H9 (cell line): Measurements from ENCODE around the gene ACAD10. TPM values are rescaled to one million over a fixed set of nuclear protein-coding genes. Genes with fewer than 3 reads are reported as not detected.

Experiments used
- DNase-seq: peaks from one replicate; pipeline ENCODE4 v3.0.0-alpha.2; 2017
- H2AFZ ChIP-seq: one replicate; pipeline ENCODE4 v1.6.1; 2013; ENCODE audit warnings: mild to moderate bottlenecking, low read length, control low read depth, moderate library complexity
- H2AK5ac ChIP-seq: 2 replicates; pipeline ENCODE4 v1.6.1; 2013; ENCODE audit warnings: low read length, control low read depth, mixed read lengths; ENCODE audit not compliant: insufficient read length
- H2BK120ac ChIP-seq: one replicate; pipeline ENCODE4 v1.6.1; 2013; ENCODE audit warnings: low read depth, mild to moderate bottlenecking, low read length, control low read depth, inconsistent platforms; ENCODE audit not compliant: poor library complexity, severe bottlenecking
- H2BK12ac ChIP-seq: 2 replicates; pipeline ENCODE4 v1.6.1; 2013; ENCODE audit warnings: low read length, control low read depth, mixed read lengths, low read depth; ENCODE audit not compliant: insufficient read length
- H2BK15ac ChIP-seq: 2 replicates; pipeline ENCODE4 v1.6.1; 2013; ENCODE audit warnings: low read depth, low read length, control low read depth
- H2BK20ac ChIP-seq: one replicate; pipeline ENCODE4 v1.6.1; 2013; ENCODE audit warnings: low read depth, mild to moderate bottlenecking, low read length, control low read depth, inconsistent platforms; ENCODE audit not compliant: poor library complexity, severe bottlenecking
- H2BK5ac ChIP-seq: 2 replicates; pipeline ENCODE4 v1.6.1; 2013; ENCODE audit warnings: low read length, control low read depth, mixed read lengths; ENCODE audit not compliant: insufficient read length
- H3K14ac ChIP-seq: 2 replicates; pipeline ENCODE4 v1.6.1; 2013; ENCODE audit warnings: low read length, control low read depth; ENCODE audit not compliant: insufficient read depth
- H3K18ac ChIP-seq: 2 replicates; pipeline ENCODE4 v1.6.1; 2013; ENCODE audit warnings: low read depth, mild to moderate bottlenecking, mixed read lengths, low read length, control low read depth; ENCODE audit not compliant: insufficient read length
- H3K23ac ChIP-seq: 2 replicates; pipeline ENCODE4 v1.6.1; 2013; ENCODE audit warnings: low read length, control low read depth, mixed read lengths, low read depth; ENCODE audit not compliant: insufficient read length
- H3K23me2 ChIP-seq: 2 replicates; pipeline ENCODE4 v1.6.1; 2013; ENCODE audit warnings: low read depth, mild to moderate bottlenecking, mixed read lengths, low read length, control low read depth; ENCODE audit not compliant: insufficient read length, poor library complexity, severe bottlenecking
- H3K27ac ChIP-seq: 2 replicates; pipeline ENCODE4 v1.5.1; 2013; ENCODE audit warnings: low read length, control low read depth, mixed read lengths, low read depth; ENCODE audit not compliant: insufficient read length
- H3K27me3 ChIP-seq: 2 replicates; pipeline ENCODE4 v1.6.1; 2013; ENCODE audit warnings: low read length, control low read depth, inconsistent platforms; ENCODE audit not compliant: insufficient read depth
- H3K4ac ChIP-seq: 2 replicates; pipeline ENCODE4 v1.6.1; 2013; ENCODE audit warnings: low read depth, mild to moderate bottlenecking, control low read depth, inconsistent platforms, low read length, moderate library complexity
- H3K4me1 ChIP-seq: 2 replicates; pipeline ENCODE4 v1.6.1; 2013; ENCODE audit warnings: low read length, control low read depth, inconsistent platforms; ENCODE audit not compliant: insufficient read depth
- H3K4me2 ChIP-seq: 2 replicates; pipeline ENCODE4 v1.6.1; 2013; ENCODE audit warnings: low read length, control low read depth, mixed read lengths; ENCODE audit not compliant: insufficient read length, insufficient read depth
- H3K56ac ChIP-seq: 2 replicates; pipeline ENCODE4 v1.6.1; 2013; ENCODE audit warnings: low read depth, mild to moderate bottlenecking, mixed read lengths, low read length, control low read depth; ENCODE audit not compliant: insufficient read length
- H3K79me1 ChIP-seq: 2 replicates; pipeline ENCODE4 v1.6.1; 2013; ENCODE audit warnings: low read depth, mild to moderate bottlenecking, moderate library complexity, low read length, control low read depth, inconsistent platforms; ENCODE audit not compliant: insufficient read depth, poor library complexity, severe bottlenecking
- H3K79me2 ChIP-seq: 2 replicates; pipeline ENCODE4 v1.6.1; 2013; ENCODE audit warnings: low read length, control low read depth, inconsistent platforms; ENCODE audit not compliant: insufficient read depth
- H3K9ac ChIP-seq: 2 replicates; pipeline ENCODE4 v1.6.1; 2013; ENCODE audit warnings: low read length, control low read depth, mixed read lengths; ENCODE audit not compliant: insufficient read length; ENCODE audit errors: extremely low read depth
- H3K9me3 ChIP-seq: one replicate; pipeline ENCODE4 v1.6.1; 2013; ENCODE audit warnings: low read depth, low read length, inconsistent platforms; ENCODE audit not compliant: control insufficient read depth
- H3T11ph ChIP-seq: one replicate; pipeline ENCODE4 v1.6.1; 2013; ENCODE audit warnings: mild to moderate bottlenecking, low read length, control low read depth, inconsistent platforms
- H4K20me1 ChIP-seq: one replicate; pipeline ENCODE4 v1.6.1; 2013; ENCODE audit not compliant: control insufficient read depth, insufficient read length, insufficient read depth
- H4K5ac ChIP-seq: 2 replicates; pipeline ENCODE4 v1.6.1; 2013; ENCODE audit warnings: low read depth, mild to moderate bottlenecking, mixed read lengths, low read length, control low read depth; ENCODE audit not compliant: insufficient read length
- H4K8ac ChIP-seq: replicated peaks from 2 replicates; pipeline ENCODE4 v1.6.1; 2013; ENCODE audit warnings: low read length, control low read depth, mixed read lengths, low read depth; ENCODE audit not compliant: insufficient read length
- H4K91ac ChIP-seq: 2 replicates; pipeline ENCODE4 v1.6.1; 2013; ENCODE audit warnings: low read depth, mild to moderate bottlenecking, moderate library complexity, mixed read lengths, low read length, control low read depth; ENCODE audit not compliant: insufficient read length
- H3K27ac Mint-ChIP-seq, 3 experiments: 2 replicates in 2 of 3; 3 replicates in 1 of 3; pipeline ENCODE4 v1.8.0; 2020 to 2021; ENCODE audit warnings: mixed read lengths in 3 of 3, mild to moderate bottlenecking in 1 of 3, moderate library complexity in 1 of 3
- H3K27me3 Mint-ChIP-seq: 2 replicates; pipeline ENCODE4 v1.8.0; 2021; ENCODE audit warnings: low read depth, mild to moderate bottlenecking, moderate library complexity, mixed read lengths
- H3K36me3 Mint-ChIP-seq, 3 experiments: 2 replicates in 2 of 3; 3 replicates in 1 of 3; pipeline ENCODE4 v1.8.0; 2020 to 2021; ENCODE audit warnings: low read depth in 3 of 3, mixed read lengths in 3 of 3; ENCODE audit not compliant: insufficient read depth in 1 of 3
- H3K4me1 Mint-ChIP-seq, 2 experiments: 2 replicates each; pipeline ENCODE4 v1.8.0; 2020; ENCODE audit warnings: mixed read lengths in 2 of 2
- H3K4me3 Mint-ChIP-seq, 2 experiments: 2 replicates in 1 of 2; 3 replicates in 1 of 2; pipeline ENCODE4 v1.8.0; 2020 to 2021; ENCODE audit warnings: mild to moderate bottlenecking in 2 of 2, mixed read lengths in 2 of 2, moderate library complexity in 1 of 2
- H3K9me3 Mint-ChIP-seq, 2 experiments: 2 replicates in 1 of 2; 3 replicates in 1 of 2; pipeline ENCODE4 v1.8.0; 2020; ENCODE audit warnings: mild to moderate bottlenecking in 2 of 2, mixed read lengths in 2 of 2, moderate library complexity in 1 of 2
- WGBS: extraction: QIAGEN DNeasy Blood & Tissue Kit; methylation state at CpG from one replicate; pipeline ENCODE4 v1.1.7; 2013; ENCODE audit warnings: missing lambda C conversion rate, low lambda C conversion rate, mixed read lengths; ENCODE audit not compliant: insufficient read length; ENCODE audit errors: extremely low coverage; 5-methylcytosine and 5-hydroxymethylcytosine counted together
- total RNA-seq: library from RNA; stranded (reverse); gene quantifications from 2 replicates; pipeline ENCODE4 v1.2.1, GENCODE V29; 2021
- TF ChIP-seq, protein P1 (sequence below): fragments of 200-600 bp; sonication (generic); conservative IDR thresholded peaks from 3 replicates; pipeline ENCODE4 v1.8.0; 2021; ENCODE audit warnings: antibody characterized with exemption, mild to moderate bottlenecking

Gene ACAD10
- total RNA-seq, 1 experiment from 2014 or later = 25.7 TPM

GRCh38 chr12:111766608-111767361, 80.9 kb downstream of the ACAD10 start, which contains the start of gene ALDH2:
Gene ALDH2 (plus strand): TSS chr12:111766933. CDS start chr12:111766983, 50 bp downstream.
- Histone ChIP-seq H2BK5ac (no peak within 1 kb of the TSS), H3K79me1 (no peaks in the 10 kb centered on the region), H3K4me1 (0 out of 2 replicates have a peak, but pooled peaks cover 3% of the 10 kb centered on the region), H3K14ac (peak within 1 kb of the TSS; percentile 96), H3K4ac (no peak within 1 kb of the TSS), H2AK5ac (no peak within 1 kb of the TSS), H3K56ac (no peak within 1 kb of the TSS), H3K23me2 (peaks cover 5% of the 10 kb centered on the region), H3T11ph (peak within 1 kb of the TSS; percentile 21), H3K18ac (peak within 1 kb of the TSS; percentile 89), H3K79me2 (no peaks in the 10 kb centered on the region), H3K4me2 (peak within 1 kb of the TSS; percentile 91), H2BK15ac (no peak within 1 kb of the TSS), H3K27me3 (no peaks in the 10 kb centered on the region; the same call in 1 of the 2 replicates), H4K20me1 (no peaks in the 10 kb centered on the region), H3K9me3 (no peaks in the 10 kb centered on the region), H2AFZ (no peak within 1 kb of the TSS), H4K91ac (no peak within 1 kb of the TSS), H3K23ac (no peak within 1 kb of the TSS), H4K8ac (no peak within 1 kb of the TSS), H3K27ac (no peak within 1 kb of the TSS), H2BK12ac (peak within 1 kb of the TSS; percentile 11), H3K9ac (peak within 1 kb of the TSS; percentile 52), H2BK20ac (no peak within 1 kb of the TSS), H2BK120ac (no peak within 1 kb of the TSS), H4K5ac (peak within 1 kb of the TSS; percentile 33)
- Mint-ChIP-seq H3K36me3 (peaks cover 3 to 10% (median 4%) of the 10 kb centered on the region in 3 experiments; a peak in 6 of 7 replicates), H3K4me3 (peak within 1 kb of the TSS; percentile 88 to 92), H3K4me1 (peaks cover 20 to 21% of the 10 kb centered on the region in 2 experiments), H3K9me3 (peaks cover 3 to 7% of the 10 kb centered on the region in 2 experiments), H3K27me3 (peaks cover 14% of the 10 kb centered on the region), H3K27ac (peak within 1 kb of the TSS; percentile 73 to 93 (median 78); a peak in 4 of 7 replicates)
- DNase-seq = peak; percentile 93
- TF ChIP-seq, protein P1, sequence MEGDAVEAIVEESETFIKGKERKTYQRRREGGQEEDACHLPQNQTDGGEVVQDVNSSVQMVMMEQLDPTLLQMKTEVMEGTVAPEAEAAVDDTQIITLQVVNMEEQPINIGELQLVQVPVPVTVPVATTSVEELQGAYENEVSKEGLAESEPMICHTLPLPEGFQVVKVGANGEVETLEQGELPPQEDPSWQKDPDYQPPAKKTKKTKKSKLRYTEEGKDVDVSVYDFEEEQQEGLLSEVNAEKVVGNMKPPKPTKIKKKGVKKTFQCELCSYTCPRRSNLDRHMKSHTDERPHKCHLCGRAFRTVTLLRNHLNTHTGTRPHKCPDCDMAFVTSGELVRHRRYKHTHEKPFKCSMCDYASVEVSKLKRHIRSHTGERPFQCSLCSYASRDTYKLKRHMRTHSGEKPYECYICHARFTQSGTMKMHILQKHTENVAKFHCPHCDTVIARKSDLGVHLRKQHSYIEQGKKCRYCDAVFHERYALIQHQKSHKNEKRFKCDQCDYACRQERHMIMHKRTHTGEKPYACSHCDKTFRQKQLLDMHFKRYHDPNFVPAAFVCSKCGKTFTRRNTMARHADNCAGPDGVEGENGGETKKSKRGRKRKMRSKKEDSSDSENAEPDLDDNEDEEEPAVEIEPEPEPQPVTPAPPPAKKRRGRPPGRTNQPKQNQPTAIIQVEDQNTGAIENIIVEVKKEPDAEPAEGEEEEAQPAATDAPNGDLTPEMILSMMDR = 0 out of 3 replicates have a peak, but pooled peaks have one; percentile 15
- WGBS = no CpG with 5 or more reads among the region's 73 CpGs
